Subcutaneous preadipocyte (primary cell): ENCODE measurements around the gene DLG4. TPM values are rescaled to one million over a fixed set of nuclear protein-coding genes. Genes with fewer than 3 reads are reported as not detected.

ENCODE experiments used
- small RNA-seq: library from RNA; depleted of rRNA; stranded (forward); fragments of <200 nt; gene quantifications from one replicate; pipeline ENCODE3, GENCODE V24; 2012
- total RNA-seq: library from RNA; depleted of rRNA; stranded (reverse); fragments of >200 nt; gene quantifications from 2 replicates; pipeline ENCODE4 v1.2.3, GENCODE V29; 2012

The DLG4 gene
- 7.3 and 11.9 TPM in 2 replicates for total RNA-seq

GRCh38 chr17:7219812-7220592 lies at the start of gene DLG4, which contains the start of gene ACADVL:
TSS of gene DLG4 (minus strand) at chr17:7219836.
TSS of gene ACADVL (plus strand) at chr17:7219938. CDS start at chr17:7219985, 47 bp downstream.

GRCh38 chr17:7262192-7262934 lies 42.7 kb upstream of the DLG4 start, which contains the start of gene CLDN7:
TSS of gene CLDN7 (minus strand) at chr17:7262478. CDS start at chr17:7262043, 435 bp downstream.

GRCh38 chr17:7252176-7253043 lies 32.8 kb upstream of the DLG4 start, which contains the start of gene ELP5:
TSS of gene ELP5 (plus strand) at chr17:7252215. CDS start at chr17:7252551, 336 bp downstream.

GRCh38 chr17:7251661-7252175 lies 32.1 kb upstream of the DLG4 start, which contains the start of gene CTDNEP1:
TSS of gene CTDNEP1 (minus strand) at chr17:7251734. CDS start at chr17:7251296, 438 bp downstream.

GRCh38 chr17:7241783-7242716 lies 22.4 kb upstream of the DLG4 start, which contains the start of gene GABARAP:
TSS of gene GABARAP (minus strand) at chr17:7242449. CDS start at chr17:7242330, 119 bp downstream.

GRCh38 chr17:7239091-7240027 lies 19.7 kb upstream of the DLG4 start, which contains the start of gene PHF23:
TSS of gene PHF23 (minus strand) at chr17:7239457. CDS start at chr17:7239279, 178 bp downstream.

GRCh38 chr17:7234083-7234951 lies 14.7 kb upstream of the DLG4 start, which contains the start of gene DVL2:
TSS of gene DVL2 (minus strand) at chr17:7234517. CDS start at chr17:7234262, 255 bp downstream.

GRCh38 chr17:7179317-7180254 lies 40.0 kb downstream of the DLG4 start, which contains the start of gene ASGR1:
TSS of gene ASGR1 (minus strand) at chr17:7179370. CDS start at chr17:7178563, 807 bp downstream.

Small RNA genes within 50 kb of the gene (small RNA-seq; reads per million reads assigned to genes)
- gene AC120057.4: not detected
- gene MIR324: 106 reads per million, percentile 99 among the genes with 10 or more reads in this experiment
- not detected for gene RF00019

Other genes with a start within 250 kb of the DLG4 start
- gene ALOX12, start 223.8 kb downstream of the DLG4 start, total RNA-seq: not detected in 2 replicates
- 31.2 and 47.1 TPM in 2 replicates for gene RNASEK, start 207.2 kb downstream of the DLG4 start, total RNA-seq
- under 0.01 TPM in 2 replicates for gene BCL6B, start 196.8 kb downstream of the DLG4 start, total RNA-seq
- gene SLC16A13, start 183.8 kb downstream of the DLG4 start, total RNA-seq: 0.37 and 0.39 TPM in 2 replicates
- gene SLC16A11, start 175.7 kb downstream of the DLG4 start, total RNA-seq: 0.20 TPM in 1 of 2 replicates, not detected in the other
- not detected in 2 replicates for gene CLEC10A, start 139.6 kb downstream of the DLG4 start, total RNA-seq
- not detected in 2 replicates for gene ASGR2, start 105.0 kb downstream of the DLG4 start, total RNA-seq
- gene ASGR1, start 40.5 kb downstream of the DLG4 start, total RNA-seq: under 0.01 and 0.39 TPM in 2 replicates
- gene ACADVL, start 102 bp upstream of the DLG4 start, total RNA-seq: 194 and 236 TPM in 2 replicates
- 63.9 and 93.2 TPM in 2 replicates for gene DVL2, start 14.7 kb upstream of the DLG4 start, total RNA-seq
- 36.6 and 37.1 TPM in 2 replicates for gene PHF23, start 19.6 kb upstream of the DLG4 start, total RNA-seq
- 110 and 194 TPM in 2 replicates for gene GABARAP, start 22.6 kb upstream of the DLG4 start, total RNA-seq
- gene CTDNEP1, start 31.9 kb upstream of the DLG4 start, total RNA-seq: 28.7 and 40.1 TPM in 2 replicates
- gene ELP5, start 32.4 kb upstream of the DLG4 start, total RNA-seq: 28.9 and 31.2 TPM in 2 replicates
- gene CLDN7, start 42.6 kb upstream of the DLG4 start, total RNA-seq: 0.98 and 2.9 TPM in 2 replicates
- under 0.01 TPM in 1 of 2 replicates, not detected in the other for gene SLC2A4, start 61.9 kb upstream of the DLG4 start, total RNA-seq
- gene YBX2, start 74.8 kb upstream of the DLG4 start, total RNA-seq: not detected in 2 replicates
- gene EIF5A, start 87.8 kb upstream of the DLG4 start, total RNA-seq: 909 and 1,080 TPM in 2 replicates
- 39.9 and 46.7 TPM in 2 replicates for gene GPS2, start 95.5 kb upstream of the DLG4 start, total RNA-seq
- 14.7 and 21.7 TPM in 2 replicates for gene NEURL4, start 109.5 kb upstream of the DLG4 start, total RNA-seq
- 0.20 and 2.2 TPM in 2 replicates for gene ACAP1, start 116.7 kb upstream of the DLG4 start, total RNA-seq
- gene KCTD11, start 132.3 kb upstream of the DLG4 start, total RNA-seq: 2.6 and 4.1 TPM in 2 replicates
- not detected in 2 replicates for gene TMEM95, start 135.3 kb upstream of the DLG4 start, total RNA-seq
- gene TNK1, start 161.3 kb upstream of the DLG4 start, total RNA-seq: 0.20 TPM in 1 of 2 replicates, not detected in the other
- gene PLSCR3, start 174.7 kb upstream of the DLG4 start, total RNA-seq: 22.8 and 26.8 TPM in 2 replicates
- 103 and 132 TPM in 2 replicates for gene TMEM256, start 184.3 kb upstream of the DLG4 start, total RNA-seq
- gene NLGN2, start 188.0 kb upstream of the DLG4 start, total RNA-seq: 2.9 and 4.4 TPM in 2 replicates
- gene SPEM1, start 200.5 kb upstream of the DLG4 start, total RNA-seq: not detected in 2 replicates
- not detected in 2 replicates for gene SPEM2, start 205.8 kb upstream of the DLG4 start, total RNA-seq
- gene SPEM3, start 209.0 kb upstream of the DLG4 start, total RNA-seq: not detected in 2 replicates
- 0.98 and 1.1 TPM in 2 replicates for gene TMEM102, start 215.6 kb upstream of the DLG4 start, total RNA-seq
- gene FGF11, start 219.7 kb upstream of the DLG4 start, total RNA-seq: under 0.01 and 0.37 TPM in 2 replicates
- gene CHRNB1, start 225.2 kb upstream of the DLG4 start, total RNA-seq: 2.0 and 3.7 TPM in 2 replicates